OCI-LY1 (cell line): ENCODE results near the gene DSC2.
"Not testable (repeated sequence)": the region's sequence is repeated elsewhere in the genome, so short reads cannot be mapped to it uniquely, and the experiment has no call there.

Experiments used
- H2AFZ ChIP-seq: fragments of 200-600 bp; sonication (generic), shearing (Covaris generic); 2 replicates; pipeline ENCODE4 v1.6.0; 2014; ENCODE audit warnings: antibody characterized with exemption, mild to moderate bottlenecking, low read length
- H3F3A ChIP-seq: fragments of 200-600 bp; sonication (generic), shearing (Covaris generic); 2 replicates; pipeline ENCODE4 v1.6.0; 2014; ENCODE audit warnings: mild to moderate bottlenecking, antibody characterized with exemption, low read length, moderate library complexity; ENCODE audit not compliant: insufficient read depth
- H3K27ac ChIP-seq: fragments of 200-600 bp; sonication (generic); 2 replicates; pipeline ENCODE4 v1.5.1; 2014; ENCODE audit warnings: low read length, mixed run types, mild to moderate bottlenecking, low read depth; ENCODE audit not compliant: poor library complexity, severe bottlenecking
- H3K27me3 ChIP-seq: fragments of 200-600 bp; sonication (generic); 2 replicates; pipeline ENCODE4 v1.6.0; 2014; ENCODE audit warnings: antibody characterized with exemption, mild to moderate bottlenecking, low read length, moderate library complexity; ENCODE audit not compliant: insufficient read depth
- H3K36me3 ChIP-seq: fragments of 200-600 bp; sonication (generic); 2 replicates; pipeline ENCODE4 v1.6.1; 2014; ENCODE audit warnings: mild to moderate bottlenecking, antibody characterized with exemption, low read length, moderate library complexity, mixed read lengths; ENCODE audit not compliant: insufficient read depth
- H3K4me1 ChIP-seq: fragments of 200-600 bp; sonication (generic); 2 replicates; pipeline ENCODE4 v1.5.1; 2014; ENCODE audit warnings: mild to moderate bottlenecking, low read length, moderate library complexity; ENCODE audit not compliant: insufficient read depth, severe bottlenecking
- H3K4me2 ChIP-seq: fragments of 200-600 bp; sonication (generic), shearing (Covaris generic); 2 replicates; pipeline ENCODE4 v1.6.1; 2014; ENCODE audit warnings: low read length
- H3K4me3 ChIP-seq: fragments of 200-600 bp; sonication (generic); 2 replicates; pipeline ENCODE4 v1.5.1; 2014; ENCODE audit warnings: low read length, low read depth, mild to moderate bottlenecking, mixed read lengths; ENCODE audit not compliant: poor library complexity, severe bottlenecking
- H3K79me2 ChIP-seq: fragments of 200-600 bp; shearing (Covaris generic); 2 replicates; pipeline ENCODE4 v1.6.1; 2016; ENCODE audit warnings: mixed run types, low read length, mixed read lengths; ENCODE audit not compliant: insufficient read depth
- H3K9ac ChIP-seq: fragments of 200-600 bp; sonication (generic), shearing (Covaris generic); 2 replicates; pipeline ENCODE4 v1.6.1; 2014; ENCODE audit warnings: mild to moderate bottlenecking, low read length, mixed read lengths
- H3K9me2 ChIP-seq: fragments of 200-600 bp; sonication (generic), shearing (Covaris generic); 2 replicates; pipeline ENCODE4 v1.6.1; 2014; ENCODE audit warnings: low read depth, mild to moderate bottlenecking, low read length, mixed read lengths
- H3K9me3 ChIP-seq: fragments of 200-600 bp; shearing (Covaris generic); 2 replicates; pipeline ENCODE4 v1.6.1; 2014; ENCODE audit warnings: low read length, mixed read lengths
- H4K20me1 ChIP-seq: fragments of 200-600 bp; sonication (generic), shearing (Covaris generic); 2 replicates; pipeline ENCODE4 v1.6.0; 2016; ENCODE audit warnings: mild to moderate bottlenecking, low read length; ENCODE audit not compliant: insufficient read depth
- EZH2 ChIP-seq: fragments of 200-600 bp; sonication (generic), shearing (Covaris generic); IDR thresholded peaks from 2 replicates; pipeline ENCODE4 v1.8.0; 2017; ENCODE audit warnings: borderline replicate concordance, mixed run types, mild to moderate bottlenecking, antibody characterized with exemption, low read length, moderate library complexity, mixed read lengths
- TF ChIP-seq, protein P1 (sequence below): fragments of 200-600 bp; sonication (generic), shearing (Covaris generic); IDR thresholded peaks from 2 replicates; pipeline ENCODE4 v1.5.1; 2017; ENCODE audit warnings: mild to moderate bottlenecking, antibody characterized with exemption, low read length, moderate library complexity, mixed read lengths

Gene DSC2

DNA sequence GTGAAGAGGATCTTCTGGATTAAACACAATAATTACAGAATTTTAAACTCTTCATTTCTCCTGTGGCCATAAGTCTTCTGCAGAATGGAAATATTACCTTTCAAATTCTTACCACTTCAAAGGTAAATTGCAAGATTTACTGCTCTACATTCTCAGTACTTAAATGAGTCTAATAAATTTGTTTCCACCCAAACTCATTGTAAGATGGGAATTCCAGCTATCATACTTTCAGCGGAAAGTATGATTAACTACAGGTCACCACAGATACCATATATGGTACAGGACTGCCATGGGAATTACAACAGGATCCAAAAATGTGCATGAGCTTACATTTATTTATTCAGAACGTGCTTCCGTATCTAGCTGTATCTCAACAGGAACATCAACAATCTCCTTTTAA, 62.8 kb downstream of the DSC2 start:
- H3K9me3 ChIP-seq, result no peaks in the 10 kb centered on the region
- no peaks in the 10 kb centered on the region for H3K79me2 ChIP-seq
- no peak overlapping the region for H3K27ac ChIP-seq
- H2AFZ ChIP-seq, result no peak overlapping the region
- H3K36me3 ChIP-seq, result no peaks in the 10 kb centered on the region
- H3F3A ChIP-seq, result no peaks in the 10 kb centered on the region
- H3K4me2 ChIP-seq, result no peak overlapping the region
- no peak overlapping the region for H3K4me3 ChIP-seq
- no peaks in the 10 kb centered on the region for H4K20me1 ChIP-seq
- H3K27me3 ChIP-seq, result no peaks in the 10 kb centered on the region
- H3K9ac ChIP-seq, result no peak overlapping the region
- no peaks in the 10 kb centered on the region for H3K9me2 ChIP-seq
- no peaks in the 10 kb centered on the region for H3K4me1 ChIP-seq
- TF ChIP-seq, protein P1, sequence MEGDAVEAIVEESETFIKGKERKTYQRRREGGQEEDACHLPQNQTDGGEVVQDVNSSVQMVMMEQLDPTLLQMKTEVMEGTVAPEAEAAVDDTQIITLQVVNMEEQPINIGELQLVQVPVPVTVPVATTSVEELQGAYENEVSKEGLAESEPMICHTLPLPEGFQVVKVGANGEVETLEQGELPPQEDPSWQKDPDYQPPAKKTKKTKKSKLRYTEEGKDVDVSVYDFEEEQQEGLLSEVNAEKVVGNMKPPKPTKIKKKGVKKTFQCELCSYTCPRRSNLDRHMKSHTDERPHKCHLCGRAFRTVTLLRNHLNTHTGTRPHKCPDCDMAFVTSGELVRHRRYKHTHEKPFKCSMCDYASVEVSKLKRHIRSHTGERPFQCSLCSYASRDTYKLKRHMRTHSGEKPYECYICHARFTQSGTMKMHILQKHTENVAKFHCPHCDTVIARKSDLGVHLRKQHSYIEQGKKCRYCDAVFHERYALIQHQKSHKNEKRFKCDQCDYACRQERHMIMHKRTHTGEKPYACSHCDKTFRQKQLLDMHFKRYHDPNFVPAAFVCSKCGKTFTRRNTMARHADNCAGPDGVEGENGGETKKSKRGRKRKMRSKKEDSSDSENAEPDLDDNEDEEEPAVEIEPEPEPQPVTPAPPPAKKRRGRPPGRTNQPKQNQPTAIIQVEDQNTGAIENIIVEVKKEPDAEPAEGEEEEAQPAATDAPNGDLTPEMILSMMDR, result no peak
- no peak for TF ChIP-seq EZH2

DNA sequence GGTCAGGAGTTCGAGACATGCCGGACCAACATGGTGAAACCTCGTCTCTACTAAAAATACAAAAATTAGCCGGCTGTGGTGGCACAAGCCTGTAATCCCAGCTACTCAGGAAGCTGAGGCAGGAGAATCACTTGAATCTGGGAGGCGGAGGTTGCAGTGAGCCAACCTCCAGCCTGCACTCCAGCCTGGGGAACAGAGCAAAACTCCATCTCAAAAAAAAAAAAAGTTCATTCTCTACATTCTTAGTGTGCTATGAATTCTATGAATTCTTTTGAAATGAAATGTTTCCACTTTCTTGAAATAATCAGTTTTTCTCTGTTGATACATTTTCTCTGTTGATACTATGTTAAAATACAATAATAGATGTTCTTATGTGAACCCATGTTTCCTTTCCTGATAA, 64.5 kb downstream of the DSC2 start:
- H3K4me2 ChIP-seq, result not testable (repeated sequence)

DNA sequence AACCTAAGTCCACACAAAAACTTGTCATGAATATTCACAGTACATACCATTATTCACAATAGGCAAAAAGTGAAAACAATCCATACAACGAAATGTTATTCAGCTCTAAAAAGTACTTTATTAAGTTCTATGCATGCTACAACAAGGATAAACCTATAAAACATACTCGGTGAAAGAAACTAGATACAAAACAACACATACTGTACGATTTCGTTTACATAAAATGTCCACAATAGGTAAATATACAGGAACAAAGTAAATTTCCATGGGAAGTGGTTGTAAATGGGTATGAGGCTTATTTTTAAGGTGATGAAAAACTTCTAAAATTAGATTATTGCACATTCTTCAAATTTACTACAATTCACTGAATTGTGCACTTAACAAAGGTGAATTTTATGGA, 67.7 kb downstream of the DSC2 start:
- H3K4me3 ChIP-seq, result no peak overlapping the region
- TF ChIP-seq, protein P1, result no peak
- TF ChIP-seq EZH2, result no peak
- H3F3A ChIP-seq, result no peaks in the 10 kb centered on the region
- no peak overlapping the region for H3K4me2 ChIP-seq
- no peaks in the 10 kb centered on the region for H3K9me2 ChIP-seq
- no peak overlapping the region for H3K27ac ChIP-seq
- H2AFZ ChIP-seq, result no peak overlapping the region
- no peaks in the 10 kb centered on the region for H3K79me2 ChIP-seq
- no peaks in the 10 kb centered on the region for H3K36me3 ChIP-seq
- H4K20me1 ChIP-seq, result no peaks in the 10 kb centered on the region
- no peaks in the 10 kb centered on the region for H3K9me3 ChIP-seq
- no peak overlapping the region for H3K9ac ChIP-seq
- H3K27me3 ChIP-seq, result no peaks in the 10 kb centered on the region
- no peaks in the 10 kb centered on the region for H3K4me1 ChIP-seq

More for the DNA sequence above, 64.5 kb downstream of the DSC2 start:
- H3K9ac ChIP-seq, H3K79me2 ChIP-seq, H3K4me1 ChIP-seq, H3F3A ChIP-seq, H3K27ac ChIP-seq, H3K4me3 ChIP-seq, H4K20me1 ChIP-seq, H3K9me3 ChIP-seq, H2AFZ ChIP-seq, H3K27me3 ChIP-seq, H3K36me3 ChIP-seq, H3K9me2 ChIP-seq: not testable (repeated sequence)

DNA sequence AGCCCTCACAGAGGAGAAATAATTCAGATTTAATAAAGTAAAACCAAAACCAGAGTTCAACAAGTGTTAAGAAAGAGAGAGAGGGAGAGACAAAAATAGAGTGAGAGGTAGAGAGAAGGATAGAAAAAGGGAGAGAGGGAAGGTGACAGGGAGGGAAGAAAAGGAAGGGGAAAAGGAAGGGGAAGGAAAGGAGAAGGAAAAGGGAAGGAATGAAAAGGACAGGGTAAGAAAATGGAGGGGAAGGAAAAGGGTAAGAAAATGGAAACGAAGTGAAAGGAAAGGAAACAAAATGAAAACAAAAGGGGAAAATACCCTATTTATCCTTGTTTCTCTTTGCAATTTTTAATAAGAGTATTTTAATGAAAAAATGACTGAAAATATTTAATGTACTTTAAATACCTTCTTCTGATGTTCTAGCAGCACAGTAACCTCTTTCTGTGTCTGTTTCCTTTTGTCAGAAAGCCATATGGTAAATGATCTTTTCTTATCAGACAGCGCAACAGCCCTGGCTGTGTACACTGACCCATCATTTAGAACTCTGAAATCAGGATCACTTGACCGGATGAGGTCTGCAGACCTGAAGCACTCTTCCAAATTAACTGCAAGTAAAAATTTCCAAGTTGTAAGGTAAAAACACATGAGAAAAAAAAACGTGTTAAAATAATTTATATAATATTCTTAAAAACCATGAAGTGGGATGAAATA, 71.5 kb downstream of the DSC2 start:
- no peak overlapping the region for H3K4me2 ChIP-seq
- no peak overlapping the region for H2AFZ ChIP-seq
- no peaks in the 10 kb centered on the region for H3K79me2 ChIP-seq
- H3K9me3 ChIP-seq, result no peaks in the 10 kb centered on the region
- TF ChIP-seq, protein P1, result no peak
- TF ChIP-seq EZH2, result no peak
- no peak overlapping the region for H3K27ac ChIP-seq
- H3K4me3 ChIP-seq, result no peak overlapping the region
- H3F3A ChIP-seq, result no peaks in the 10 kb centered on the region
- no peaks in the 10 kb centered on the region for H3K36me3 ChIP-seq
- H3K9me2 ChIP-seq, result no peaks in the 10 kb centered on the region
- no peak overlapping the region for H3K9ac ChIP-seq
- H3K27me3 ChIP-seq, result no peaks in the 10 kb centered on the region
- no peaks in the 10 kb centered on the region for H3K4me1 ChIP-seq
- H4K20me1 ChIP-seq, result no peaks in the 10 kb centered on the region
